HPDE6-E6E7 (cell line): ENCODE data around the gene SIX2.

Experiments used
- DNase-seq: peaks from one replicate; pipeline ENCODE4 v3.0.0; 2011; ENCODE audit warnings: missing footprints; ENCODE audit errors: extremely low spot score

Gene SIX2

GRCh38 chr2:44967056-44967455 is 42.2 kb downstream of the SIX2 start:
- DNase-seq = no peak

- DNase-seq = no peak
These were observed 43.6 kb downstream of the SIX2 start for GRCh38 chr2:44965684-44966083.

DNA sequence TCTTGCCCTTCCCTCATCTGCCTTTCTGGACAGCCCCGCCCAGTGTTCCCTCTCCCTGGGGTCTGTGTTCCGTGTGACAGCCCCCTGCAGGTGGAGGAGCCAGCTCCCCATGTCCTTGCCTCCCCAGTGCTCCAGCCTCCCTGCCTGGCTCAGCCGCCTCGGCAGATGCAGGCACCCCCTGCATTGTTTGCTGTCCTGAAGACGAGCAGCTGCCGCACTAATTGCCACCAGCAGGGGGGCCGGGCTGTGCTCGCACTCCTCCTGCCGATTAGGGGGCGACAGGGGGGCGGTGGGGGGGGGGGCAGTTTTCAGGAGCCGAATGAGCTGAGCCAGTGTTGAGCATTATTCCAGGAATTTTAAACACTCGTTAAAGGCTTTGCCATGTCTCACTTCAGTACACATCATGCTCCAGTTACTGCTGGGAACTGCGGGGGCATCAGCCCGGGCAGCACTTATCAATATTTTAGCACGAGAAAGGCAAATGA is 44.5 kb downstream of the SIX2 start:
- no peak for DNase-seq

GRCh38 chr2:44962176-44962695 is 47.0 kb downstream of the SIX2 start:
- no peak for DNase-seq

GRCh38 chr2:44960871-44961270 is 48.4 kb downstream of the SIX2 start:
- DNase-seq = no peak

DNA sequence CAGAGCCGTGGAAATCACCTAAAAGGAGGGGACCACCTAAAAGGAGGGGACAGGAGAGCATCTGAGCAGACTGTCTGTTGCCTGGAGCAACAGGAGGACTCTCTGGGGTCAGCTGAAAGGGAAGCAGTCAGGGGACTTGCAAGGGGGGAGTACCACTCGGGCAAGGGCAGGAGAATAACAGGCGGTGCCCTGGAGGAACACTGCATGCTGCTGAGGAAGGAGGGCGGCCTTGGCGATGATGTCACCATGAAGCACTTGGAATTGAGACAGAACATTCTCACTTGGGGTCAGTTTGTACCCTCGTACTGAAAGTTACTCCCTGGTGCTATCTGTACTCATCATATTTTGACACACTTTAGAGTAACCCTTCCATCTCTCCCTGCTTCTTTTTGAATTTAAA is 49.4 kb downstream of the SIX2 start:
- no peak for DNase-seq

GRCh38 chr2:44957656-44958327 is 51.5 kb downstream of the SIX2 start:
- DNase-seq = no peak

- no peak for DNase-seq
These were observed 52.4 kb downstream of the SIX2 start for GRCh38 chr2:44956843-44957242.

- DNase-seq = peak; percentile 64
These were observed 53.5 kb downstream of the SIX2 start for GRCh38 chr2:44955593-44956392.
